SHP77 treated with DMSO at 0.1 percent for 48 hours (cell line): ENCODE results near the gene PDS5B.

ENCODE experiments used
- DNase-seq: peaks from one replicate; lab custom pipeline; 2025; lab: John Stamatoyannopoulos, UW

The PDS5B gene

GRCh38 chr13:32588736-32589135 lies 2.5 kb downstream of the PDS5B start:
- no peak for DNase-seq

GRCh38 chr13:32589471-32589870 lies 3.2 kb downstream of the PDS5B start:
- DNase-seq: no peak

GRCh38 chr13:32590266-32590665 lies 4.0 kb downstream of the PDS5B start:
- no peak for DNase-seq

GRCh38 chr13:32592082-32592481 lies 5.8 kb downstream of the PDS5B start:
- no peak for DNase-seq

- DNase-seq: no peak
Measured at GRCh38 chr13:32594157-32594738, 8.0 kb downstream of the PDS5B start.

- DNase-seq: no peak
Measured at GRCh38 chr13:32595306-32595705, 9.1 kb downstream of the PDS5B start.

GRCh38 chr13:32600890-32601289 lies 14.6 kb downstream of the PDS5B start:
- no peak for DNase-seq

- no peak for DNase-seq
Measured at GRCh38 chr13:32609428-32609827, 23.2 kb downstream of the PDS5B start.

- no peak for DNase-seq
Measured at GRCh38 chr13:32610538-32610937, 24.3 kb downstream of the PDS5B start.

GRCh38 chr13:32610977-32611376 lies 24.7 kb downstream of the PDS5B start:
- DNase-seq: no peak

- DNase-seq: no peak
Measured at GRCh38 chr13:32616883-32617511, 30.7 kb downstream of the PDS5B start.

GRCh38 chr13:32622827-32623226 lies 36.6 kb downstream of the PDS5B start:
- no peak for DNase-seq

- DNase-seq: no peak
Measured at GRCh38 chr13:32624441-32624840, 38.2 kb downstream of the PDS5B start.

- no peak for DNase-seq
Measured at GRCh38 chr13:32627793-32628192, 41.5 kb downstream of the PDS5B start.

- DNase-seq: no peak
Measured at GRCh38 chr13:32629313-32629712, 43.1 kb downstream of the PDS5B start.

GRCh38 chr13:32629866-32630265 lies 43.6 kb downstream of the PDS5B start:
- no peak for DNase-seq

GRCh38 chr13:32632343-32632909 lies 46.2 kb downstream of the PDS5B start:
- no peak for DNase-seq

GRCh38 chr13:32636711-32637110 lies 50.5 kb downstream of the PDS5B start:
- no peak for DNase-seq

GRCh38 chr13:32638739-32639138 lies 52.5 kb downstream of the PDS5B start:
- DNase-seq: no peak

GRCh38 chr13:32639502-32640105 lies 53.4 kb downstream of the PDS5B start:
- no peak for DNase-seq

- DNase-seq: no peak
Measured at GRCh38 chr13:32642316-32642715, 56.1 kb downstream of the PDS5B start.

- DNase-seq: no peak
Measured at GRCh38 chr13:32642858-32643257, 56.6 kb downstream of the PDS5B start.

GRCh38 chr13:32645854-32646253 lies 59.6 kb downstream of the PDS5B start:
- DNase-seq: no peak
